Measurements from ENCODE around the gene TRIM62.
"Not testable (repeated sequence)": the region's sequence is repeated elsewhere in the genome, so short reads cannot be mapped to it uniquely, and the experiment has no call there.

TRIM62 gene

DNA sequence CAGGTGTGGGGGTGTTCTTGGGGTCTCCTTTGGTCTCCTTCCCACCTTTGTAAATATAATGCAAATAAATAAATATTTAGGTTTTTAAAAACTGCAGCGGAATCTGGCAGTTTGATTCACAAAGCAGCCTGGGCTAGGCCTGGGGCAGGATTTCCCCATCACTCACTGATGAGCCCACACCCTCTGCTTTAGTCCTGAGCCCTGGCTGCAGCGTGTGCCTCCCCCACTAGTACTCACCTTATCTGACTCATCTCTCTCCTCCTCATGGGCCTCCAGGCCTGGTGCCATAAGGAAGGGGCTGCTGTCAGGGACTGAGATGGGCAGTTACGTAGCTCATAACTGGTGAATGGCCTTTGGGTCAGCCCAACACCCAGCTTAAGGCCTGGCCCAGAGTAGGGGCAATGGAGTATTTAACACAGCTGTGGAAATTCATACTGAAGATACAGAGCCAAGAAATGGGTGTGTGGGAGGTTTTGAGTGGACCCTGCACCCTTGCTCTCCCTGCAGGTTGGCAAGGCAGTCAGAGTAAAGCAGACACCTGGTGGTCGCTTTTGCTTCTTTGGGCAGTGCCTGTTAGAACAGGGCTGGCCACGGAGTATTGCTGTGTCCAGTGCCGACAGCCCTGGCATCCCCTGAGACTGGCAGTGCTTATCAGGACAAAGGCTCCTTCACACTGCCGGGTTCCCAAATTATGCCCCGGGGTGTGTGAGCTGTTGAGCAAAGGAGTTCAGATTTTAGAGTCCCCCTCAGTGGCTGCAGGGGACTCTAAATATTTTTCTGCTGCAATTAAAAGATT, 61.2 kb downstream of the TRIM62 start:
- DNase-seq: no peak
- in situ Hi-C loops (cut with MboI; ENCODE audit: low pct_unique_long_range_greater_than_20kb, low sequenced_read_pairs): no loop called here

DNA sequence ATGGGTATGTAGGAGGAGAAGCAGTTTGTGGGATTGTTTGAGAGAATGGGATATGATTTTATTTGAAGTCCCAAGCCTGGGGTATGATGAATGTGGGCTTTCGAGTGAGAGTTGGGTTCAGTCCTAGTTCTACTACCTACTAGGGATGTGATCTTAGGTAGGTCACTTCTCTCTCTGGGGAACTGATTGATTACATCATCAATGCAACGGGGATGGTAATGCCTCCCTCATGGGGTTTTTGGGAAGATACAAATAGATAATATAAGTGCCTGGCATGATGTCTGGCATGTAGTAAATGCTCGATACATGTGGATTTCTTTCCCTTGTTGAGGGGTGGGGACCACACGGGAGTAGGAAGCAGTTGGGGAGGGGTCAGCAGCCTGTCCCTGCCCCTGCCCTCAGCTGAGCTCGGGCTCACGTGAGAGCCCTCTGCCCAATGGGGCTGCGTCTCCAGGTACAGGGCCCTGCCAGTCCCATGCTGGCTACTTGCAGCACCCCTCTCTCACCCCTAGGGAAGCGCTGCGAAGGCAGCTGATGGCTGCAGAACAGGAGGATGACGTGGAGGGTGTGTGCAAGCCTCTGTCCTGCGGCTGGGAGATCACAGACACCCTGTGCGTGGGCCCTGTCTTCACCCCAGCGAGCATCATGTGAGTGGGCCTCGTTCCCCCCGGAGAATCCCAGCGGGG, 62.2 kb downstream of the TRIM62 start:
- in situ Hi-C loops (cut with MboI; ENCODE audit: low pct_unique_long_range_greater_than_20kb, low sequenced_read_pairs): no loop called here
- DNase-seq: no peak

DNA sequence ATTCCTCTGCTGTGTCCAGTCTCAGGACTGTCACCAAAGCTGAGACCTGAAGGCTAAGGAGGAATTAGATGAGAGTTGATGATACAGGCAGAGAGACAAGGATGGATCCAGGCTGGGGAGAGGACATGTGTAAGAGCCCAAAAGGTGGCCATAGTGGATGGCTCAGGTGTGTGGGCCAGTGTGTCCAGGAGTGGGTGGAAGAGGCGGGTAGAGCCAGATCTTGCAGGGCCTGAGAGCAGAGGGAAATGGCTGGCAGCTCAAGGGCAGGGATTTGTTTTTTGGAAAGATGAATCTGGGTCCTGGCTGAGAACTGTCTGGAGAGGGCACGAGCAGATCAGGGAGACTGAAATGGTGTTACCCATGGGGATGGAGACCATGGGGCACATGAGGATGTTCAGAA, 62.8 kb downstream of the TRIM62 start:
- DNase-seq: no peak
- in situ Hi-C loops (cut with MboI; ENCODE audit: low pct_unique_long_range_greater_than_20kb, low sequenced_read_pairs): no loop called here

DNA sequence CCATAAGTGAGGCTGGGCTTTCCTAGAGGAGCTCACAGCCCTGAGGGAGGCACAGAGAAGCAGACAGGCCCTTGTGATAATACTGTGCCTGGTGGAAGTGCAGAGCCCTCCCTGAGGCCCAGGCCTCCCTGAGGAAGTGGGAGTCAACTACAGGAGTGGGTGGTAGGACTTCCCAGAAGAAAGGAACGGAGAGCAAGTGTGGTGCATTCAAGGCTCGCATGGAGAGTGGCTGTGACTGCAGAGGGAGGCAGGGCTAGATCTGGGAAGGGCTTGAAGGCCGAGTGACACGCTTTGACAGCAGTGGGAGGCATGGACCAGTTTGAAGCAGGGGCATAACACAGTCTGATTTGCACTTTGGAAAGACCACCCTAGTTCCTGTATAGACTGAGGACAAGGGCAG, 63.6 kb downstream of the TRIM62 start:
- no peak for DNase-seq

DNA sequence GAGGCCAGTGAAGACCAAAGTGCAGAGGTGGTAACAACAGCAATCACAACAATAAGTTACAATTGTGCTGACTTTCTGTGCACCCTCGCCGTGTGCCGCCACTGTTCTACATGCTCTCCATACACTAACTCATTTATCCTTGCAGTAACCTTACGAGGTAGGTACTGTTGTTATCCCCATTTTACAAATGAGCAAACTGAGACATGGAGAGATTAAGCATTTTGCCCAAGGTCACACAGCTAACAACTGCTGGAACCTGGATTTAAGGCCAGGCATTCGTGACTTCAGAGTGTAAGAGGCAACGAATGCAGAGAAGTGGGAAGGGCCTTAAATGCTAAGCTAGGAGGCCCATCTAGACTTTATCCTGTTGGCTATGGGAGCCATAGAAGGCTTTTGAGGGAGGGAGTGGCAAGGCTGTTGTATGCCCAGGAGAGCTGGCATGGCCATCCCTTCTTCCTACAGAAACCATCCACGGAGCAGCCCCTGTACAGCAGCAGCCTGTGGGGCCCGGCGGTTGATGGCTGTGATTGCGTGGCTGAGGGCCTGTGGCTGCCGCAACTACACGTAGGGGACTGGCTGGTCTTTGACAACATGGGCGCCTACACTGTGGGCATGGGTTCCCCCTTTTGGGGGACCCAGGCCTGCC, 64.3 kb downstream of the TRIM62 start:
- in situ Hi-C loops (cut with MboI; ENCODE audit: low pct_unique_long_range_greater_than_20kb, low sequenced_read_pairs): no loop called here
- no peak for DNase-seq

More for the DNA sequence above, 63.6 kb downstream of the TRIM62 start:
- in situ Hi-C loops (cut with MboI; ENCODE audit: low pct_unique_long_range_greater_than_20kb, low sequenced_read_pairs): no loop called here

DNA sequence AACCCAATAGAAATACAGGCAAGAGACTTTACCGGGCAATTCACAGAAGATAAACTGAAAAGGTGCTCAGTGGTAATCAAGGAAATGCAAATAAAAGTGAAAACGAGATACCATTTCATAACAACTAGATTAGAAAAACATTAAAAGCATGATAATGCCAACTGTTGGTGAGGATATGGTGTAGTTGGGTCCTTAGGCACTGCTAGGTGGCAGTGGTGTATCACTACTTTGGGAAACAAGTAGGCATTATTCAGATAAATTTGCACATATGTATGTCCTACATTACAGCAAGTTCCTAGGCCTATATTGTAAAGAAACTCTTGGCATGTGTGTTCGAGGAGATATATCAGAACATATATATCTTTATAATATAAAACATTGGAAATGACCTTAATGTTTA, 69.9 kb downstream of the TRIM62 start:
- in situ Hi-C loops (cut with MboI; ENCODE audit: low pct_unique_long_range_greater_than_20kb, low sequenced_read_pairs): no loop called here
- DNase-seq: no peak

DNA sequence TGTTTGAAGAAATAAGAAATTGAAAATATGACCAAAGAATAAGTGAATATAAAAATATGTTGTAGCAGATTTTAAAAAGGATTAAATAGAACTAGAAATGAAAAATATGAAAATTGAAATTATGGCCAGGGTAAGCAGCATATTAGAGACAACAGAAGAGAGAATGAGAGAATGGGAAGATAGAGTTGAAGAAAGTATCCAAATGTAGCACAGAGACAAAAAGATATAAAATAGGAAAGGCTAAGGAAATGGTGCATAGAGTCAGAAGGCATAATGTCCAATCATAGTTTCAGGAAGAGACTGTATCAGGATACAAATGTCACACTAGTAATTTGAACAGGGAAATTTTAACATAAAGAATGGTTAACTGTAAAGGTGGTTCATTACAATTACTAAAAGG, 71.4 kb downstream of the TRIM62 start:
- in situ Hi-C loops (cut with MboI; ENCODE audit: low pct_unique_long_range_greater_than_20kb, low sequenced_read_pairs): no loop called here

DNA sequence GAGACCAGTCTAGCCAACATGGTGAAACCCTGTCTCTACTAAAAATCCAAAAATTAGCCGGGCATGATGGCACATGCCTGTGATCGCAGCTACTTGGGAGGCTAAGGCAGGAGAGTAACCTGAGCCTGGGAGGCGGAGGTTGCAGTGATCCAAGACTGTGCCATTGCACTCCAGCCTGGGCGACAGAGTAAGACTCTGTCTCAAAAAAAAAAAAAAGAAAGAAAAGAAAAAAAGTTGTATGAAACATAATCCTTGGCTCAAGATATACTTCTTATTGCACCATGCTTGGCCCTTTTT, 81.8 kb downstream of the TRIM62 start:
- in situ Hi-C loops (cut with MboI; ENCODE audit: low pct_unique_long_range_greater_than_20kb, low sequenced_read_pairs); DNase-seq: not testable (repeated sequence)

More for the DNA sequence above, 71.4 kb downstream of the TRIM62 start:
- DNase-seq: no peak

DNA sequence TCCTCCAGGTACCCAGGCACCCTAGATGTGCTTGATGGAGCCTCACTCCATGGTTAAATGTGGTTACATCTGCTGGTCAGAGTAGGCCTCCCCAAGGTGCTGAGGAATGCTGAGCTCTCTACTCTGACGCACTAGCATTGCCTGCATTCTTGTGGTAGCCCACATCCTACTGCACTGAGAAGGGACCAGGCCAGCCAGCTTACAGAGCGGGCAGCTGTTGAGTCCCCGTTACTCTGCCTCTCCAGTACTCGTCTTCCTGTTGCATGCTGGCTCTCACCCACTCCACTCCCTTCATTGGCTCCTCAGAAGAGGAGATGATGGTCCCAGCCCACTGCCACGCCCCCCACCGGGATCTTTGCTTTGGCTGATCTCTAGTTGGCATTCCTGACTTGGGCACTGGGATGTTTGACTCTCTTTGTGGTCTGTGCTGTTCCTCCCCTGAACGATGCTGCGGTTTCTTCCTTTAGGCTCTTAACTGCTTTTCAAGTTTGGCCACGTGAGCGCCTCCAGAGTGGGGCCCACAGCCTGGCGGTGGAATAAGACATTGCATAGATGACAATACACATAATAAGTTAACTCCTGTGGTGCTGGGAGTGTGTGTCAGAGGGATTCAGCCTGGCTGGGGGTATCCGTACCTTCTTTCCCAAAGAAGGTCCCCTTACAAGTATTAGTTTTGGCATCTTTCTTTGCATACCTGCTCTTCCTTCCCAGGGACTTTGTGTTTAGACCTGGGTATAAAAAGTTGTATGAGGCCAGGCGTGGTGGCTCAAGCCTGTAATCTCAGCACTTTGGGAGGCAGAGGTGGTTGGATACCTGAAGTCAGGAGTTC, 82.3 kb downstream of the TRIM62 start:
- in situ Hi-C loops (cut with MboI; ENCODE audit: low pct_unique_long_range_greater_than_20kb, low sequenced_read_pairs): no loop called here
- peak; percentile 99 for DNase-seq

DNA sequence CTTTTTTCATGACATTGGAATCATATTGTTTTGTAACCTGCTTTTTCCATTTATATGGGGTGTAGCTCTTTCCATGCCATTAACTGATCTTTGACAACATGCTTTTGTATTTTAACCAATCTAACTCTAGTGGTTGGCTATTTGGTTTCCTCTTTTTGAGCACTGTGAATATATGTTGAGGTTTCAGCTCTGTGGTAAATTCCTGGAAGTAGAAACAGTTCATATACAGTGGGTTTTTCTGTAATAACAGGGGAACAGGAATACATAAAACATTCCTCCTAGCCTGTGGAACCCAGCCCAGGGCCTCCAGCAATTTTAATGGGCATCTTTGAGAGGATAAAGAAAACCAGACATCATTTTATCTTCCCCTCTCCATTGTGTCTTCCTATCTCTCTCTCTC, 83.5 kb downstream of the TRIM62 start:
- DNase-seq: peak; percentile 75
- in situ Hi-C loops (cut with MboI; ENCODE audit: low pct_unique_long_range_greater_than_20kb, low sequenced_read_pairs): no loop called here

DNA sequence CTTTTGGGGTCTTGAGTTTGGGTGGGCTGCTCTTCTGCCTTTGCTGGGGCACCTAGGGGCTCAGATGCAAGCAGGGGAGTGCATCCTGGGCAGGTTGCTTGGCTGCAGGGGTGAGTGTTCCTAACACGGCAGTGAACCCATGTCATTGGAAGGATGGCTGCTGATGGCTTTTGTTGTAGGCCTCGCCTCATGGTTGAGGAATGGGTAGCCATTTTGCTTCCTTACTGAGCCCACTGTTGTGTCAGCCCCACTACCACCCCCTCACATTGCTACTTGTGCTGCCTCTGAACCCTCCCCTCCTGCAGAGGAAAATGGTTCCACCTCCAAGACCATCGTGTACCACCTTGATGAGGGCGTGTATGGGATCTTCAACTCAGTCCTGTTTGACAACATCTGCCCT, 84.1 kb downstream of the TRIM62 start:
- in situ Hi-C loops (cut with MboI; ENCODE audit: low pct_unique_long_range_greater_than_20kb, low sequenced_read_pairs): no loop called here
- no peak for DNase-seq

DNA sequence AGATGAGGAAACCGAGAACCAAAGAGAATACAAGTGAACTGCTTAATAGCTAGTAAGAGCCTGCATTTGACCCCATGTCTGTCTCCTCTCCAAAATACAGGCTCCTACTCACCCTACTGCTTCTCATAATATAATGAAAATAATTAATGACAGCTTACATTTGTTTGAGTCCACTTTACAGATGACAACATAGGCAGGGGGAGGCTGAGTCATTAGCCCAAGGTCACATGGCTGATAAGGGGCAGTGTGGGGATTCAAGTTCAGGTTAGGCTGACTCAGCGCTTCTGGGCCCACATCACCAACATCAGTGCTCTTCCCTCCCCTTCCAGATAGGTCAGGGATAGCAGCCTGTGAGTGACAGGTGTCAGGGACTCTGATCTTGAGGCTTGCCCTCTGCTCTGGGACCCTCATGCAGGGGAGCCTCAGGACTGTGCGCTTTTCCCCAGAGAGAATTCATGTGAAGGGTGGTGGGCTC, 84.7 kb downstream of the TRIM62 start:
- in situ Hi-C loops (cut with MboI; ENCODE audit: low pct_unique_long_range_greater_than_20kb, low sequenced_read_pairs): no loop called here
- no peak for DNase-seq

DNA sequence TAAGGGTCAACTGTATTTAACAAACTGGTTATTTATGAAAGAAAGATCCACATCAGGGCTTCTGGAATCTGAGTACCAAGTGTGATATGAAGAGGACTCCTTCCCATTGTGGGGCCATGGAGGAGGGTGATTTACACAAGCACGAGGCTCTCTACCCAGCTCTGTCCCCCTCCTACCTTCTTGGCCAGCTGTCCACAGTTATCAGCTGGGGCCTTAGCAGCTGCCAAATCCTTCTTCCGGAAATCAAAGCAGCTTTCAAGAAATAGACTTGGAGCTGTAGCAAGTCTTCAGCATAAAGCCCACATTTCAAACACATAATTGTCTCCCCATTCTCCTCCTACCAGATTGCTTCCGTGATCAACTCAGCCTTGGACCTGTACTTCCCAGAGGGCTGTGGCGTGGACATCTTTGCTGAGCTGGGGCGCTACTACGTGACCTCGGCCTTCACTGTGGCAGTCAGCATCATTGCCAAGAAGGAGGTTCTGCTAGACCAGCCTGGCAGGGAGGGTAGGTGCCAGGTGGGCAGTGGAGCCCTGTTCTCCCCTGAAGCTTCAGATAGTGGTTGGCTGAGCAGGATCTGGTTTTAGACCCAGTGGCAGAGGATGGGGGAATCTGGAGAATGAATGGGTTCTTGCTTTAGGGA, 85.4 kb downstream of the TRIM62 start:
- DNase-seq: no peak
- in situ Hi-C loops (cut with MboI; ENCODE audit: low pct_unique_long_range_greater_than_20kb, low sequenced_read_pairs): no loop called here

Data from KBM-7 (cell line).